ENCODE measurements around the gene C4B. TPM values are rescaled to one million over a fixed set of nuclear protein-coding genes. Genes with fewer than 3 reads are reported as not detected.

The C4B gene
- total RNA-seq, 1 experiment from 2014 or later, result 2.7 TPM

DNA sequence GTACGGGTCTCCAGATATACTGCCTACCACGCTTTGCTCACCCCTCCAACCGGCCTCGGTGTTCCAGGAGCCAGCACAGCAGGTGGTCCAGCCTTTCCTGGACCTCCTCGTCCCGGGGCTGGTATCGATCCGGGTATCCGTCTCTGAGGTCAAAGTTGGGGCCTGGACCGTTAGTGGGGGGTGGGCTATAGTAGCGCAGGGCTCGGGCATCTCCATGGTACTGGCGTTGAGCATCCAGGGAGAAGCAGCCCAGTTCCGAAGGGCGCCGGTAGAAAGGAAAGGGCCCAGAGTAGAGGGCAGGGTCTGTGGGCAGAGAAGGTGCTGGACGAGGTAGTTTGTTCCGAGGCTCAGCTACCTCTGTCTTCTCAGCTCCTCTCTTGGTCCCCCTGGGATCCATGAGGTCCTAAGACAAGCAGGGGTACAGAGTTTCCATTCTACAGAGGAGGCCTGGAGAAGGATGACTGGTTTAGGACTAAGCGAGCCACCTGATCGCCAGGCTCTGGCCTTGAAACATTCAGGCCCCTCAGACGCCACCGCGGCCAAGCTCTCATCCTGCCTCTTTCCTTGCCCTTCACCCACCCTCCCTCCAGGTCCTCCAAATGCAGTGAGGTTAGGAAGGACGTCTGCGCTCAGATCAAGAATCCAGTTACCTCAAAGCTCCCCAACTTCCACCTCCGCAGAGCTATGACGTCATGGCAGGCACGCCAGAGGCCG, 43.2 kb upstream of the C4B start:
- peak overlapping the region; percentile 94 for H3K4me2 ChIP-seq (ENCODE audit: insufficient read depth, insufficient read length, low read length)
- H3K23me2 ChIP-seq (ENCODE audit: insufficient read length, low read depth, low read length, poor library complexity, severe bottlenecking), result peaks cover 6% of the 10 kb centered on the region
- H4K20me1 ChIP-seq (ENCODE audit: control insufficient read depth, insufficient read depth, insufficient read length), result no peaks in the 10 kb centered on the region
- peaks cover 3% of the 10 kb centered on the region; the same call in 1 of the 2 replicates for H3K4me1 ChIP-seq (ENCODE audit: insufficient read depth, low read length)
- H3K4ac ChIP-seq (ENCODE audit: low read depth, low read length), result 0 out of 2 replicates have a peak overlapping the region, but pooled peaks have one; percentile 3
- Mint-ChIP-seq H3K4me1 (peaks cover 8 to 11% of the 10 kb centered on the region in 2 experiments), H3K27ac (peak overlapping the region; percentile 95 to 100 (median 100)), H3K27me3 (ENCODE audit: low read depth) (no peaks in the 10 kb centered on the region; the same call in 1 of the 2 replicates), H3K36me3 (ENCODE audit: insufficient read depth in 1 of 3, low read depth in 3 of 3) (peaks cover 33 to 62% (median 56%) of the 10 kb centered on the region in 3 experiments; a peak in 6 of 7 replicates), H3K9me3 (peaks cover 0 to 7% of the 10 kb centered on the region in 2 experiments; a peak in 2 of 5 replicates), H3K4me3 (peak overlapping the region; percentile 91 to 97)
- peak overlapping the region; percentile 13 for H4K5ac ChIP-seq (ENCODE audit: insufficient read length, low read depth, low read length)
- no peak overlapping the region for H3T11ph ChIP-seq (ENCODE audit: low read length)
- peak overlapping the region; percentile 26; the same call in 1 of the 2 replicates for H3K14ac ChIP-seq (ENCODE audit: insufficient read depth, low read length)
- H3K9ac ChIP-seq (ENCODE audit: extremely low read depth, insufficient read length, low read length), result peak overlapping the region; percentile 59
- DNase-seq, result no peak
- H2BK20ac ChIP-seq (ENCODE audit: low read depth, low read length, poor library complexity, severe bottlenecking), result no peak overlapping the region
- H4K8ac ChIP-seq (replicated peaks; ENCODE audit: insufficient read length, low read depth, low read length), result no peak overlapping the region
- H2AFZ ChIP-seq (ENCODE audit: low read length), result no peak overlapping the region
- TF ChIP-seq, protein P1, sequence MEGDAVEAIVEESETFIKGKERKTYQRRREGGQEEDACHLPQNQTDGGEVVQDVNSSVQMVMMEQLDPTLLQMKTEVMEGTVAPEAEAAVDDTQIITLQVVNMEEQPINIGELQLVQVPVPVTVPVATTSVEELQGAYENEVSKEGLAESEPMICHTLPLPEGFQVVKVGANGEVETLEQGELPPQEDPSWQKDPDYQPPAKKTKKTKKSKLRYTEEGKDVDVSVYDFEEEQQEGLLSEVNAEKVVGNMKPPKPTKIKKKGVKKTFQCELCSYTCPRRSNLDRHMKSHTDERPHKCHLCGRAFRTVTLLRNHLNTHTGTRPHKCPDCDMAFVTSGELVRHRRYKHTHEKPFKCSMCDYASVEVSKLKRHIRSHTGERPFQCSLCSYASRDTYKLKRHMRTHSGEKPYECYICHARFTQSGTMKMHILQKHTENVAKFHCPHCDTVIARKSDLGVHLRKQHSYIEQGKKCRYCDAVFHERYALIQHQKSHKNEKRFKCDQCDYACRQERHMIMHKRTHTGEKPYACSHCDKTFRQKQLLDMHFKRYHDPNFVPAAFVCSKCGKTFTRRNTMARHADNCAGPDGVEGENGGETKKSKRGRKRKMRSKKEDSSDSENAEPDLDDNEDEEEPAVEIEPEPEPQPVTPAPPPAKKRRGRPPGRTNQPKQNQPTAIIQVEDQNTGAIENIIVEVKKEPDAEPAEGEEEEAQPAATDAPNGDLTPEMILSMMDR (conservative IDR thresholded peaks at IDR 0.05), result no peak
- H3K9me3 ChIP-seq (ENCODE audit: control insufficient read depth, low read depth, low read length), result no peaks in the 10 kb centered on the region
- H4K91ac ChIP-seq (ENCODE audit: insufficient read length, low read depth, low read length), result peak overlapping the region; percentile 2
- H2BK12ac ChIP-seq (ENCODE audit: insufficient read length, low read depth, low read length), result peak overlapping the region; percentile 18
- H3K23ac ChIP-seq (ENCODE audit: insufficient read length, low read depth, low read length), result no peak overlapping the region
- no peak overlapping the region for H2BK120ac ChIP-seq (ENCODE audit: low read depth, low read length, poor library complexity, severe bottlenecking)
- H2AK5ac ChIP-seq (ENCODE audit: insufficient read length, low read length), result no peak overlapping the region
- no peaks in the 10 kb centered on the region for H3K27me3 ChIP-seq (ENCODE audit: insufficient read depth, low read length)
- H3K79me1 ChIP-seq (ENCODE audit: insufficient read depth, low read depth, low read length, poor library complexity, severe bottlenecking), result no peaks in the 10 kb centered on the region
- H3K56ac ChIP-seq (ENCODE audit: insufficient read length, low read depth, low read length), result no peak overlapping the region
- H2BK15ac ChIP-seq (ENCODE audit: low read depth, low read length), result no peak overlapping the region
- no peak overlapping the region for H2BK5ac ChIP-seq (ENCODE audit: insufficient read length, low read length)
- WGBS (ENCODE audit: extremely low coverage, insufficient read length, low lambda C conversion rate), result no CpG with 5 or more reads among the region's 29 CpGs
- peak overlapping the region; percentile 16 for H3K27ac ChIP-seq (ENCODE audit: insufficient read length, low read depth, low read length)
- H3K79me2 ChIP-seq (ENCODE audit: insufficient read depth, low read length), result no peaks in the 10 kb centered on the region; the same call in 1 of the 2 replicates
- H3K18ac ChIP-seq (ENCODE audit: insufficient read length, low read depth, low read length), result peak overlapping the region; percentile 78
